Body of pancreas (tissue), 4 donors: ENCODE data around the gene SPTSSB.

Experiments
- POLR2A ChIP-seq, 3 donors: fragments of 450-650 bp; IDR thresholded peaks; one replicate each; pipeline ENCODE4 v1.6.1; 2016; ENCODE audit warnings: antibody characterized with exemption in 3 of 3, mild to moderate bottlenecking in 2 of 3
- TF ChIP-seq, protein P1 (sequence below), 7 experiments: fragments of 450-650 bp in 4 of 7; fragments of 200-600 bp in 3 of 7; sonication (generic) in 3 of 7; IDR thresholded peaks; one replicate each; pipeline ENCODE4 v1.5.1; 2016 to 2019; ENCODE audit warnings: antibody characterized with exemption in 7 of 7

DNA sequence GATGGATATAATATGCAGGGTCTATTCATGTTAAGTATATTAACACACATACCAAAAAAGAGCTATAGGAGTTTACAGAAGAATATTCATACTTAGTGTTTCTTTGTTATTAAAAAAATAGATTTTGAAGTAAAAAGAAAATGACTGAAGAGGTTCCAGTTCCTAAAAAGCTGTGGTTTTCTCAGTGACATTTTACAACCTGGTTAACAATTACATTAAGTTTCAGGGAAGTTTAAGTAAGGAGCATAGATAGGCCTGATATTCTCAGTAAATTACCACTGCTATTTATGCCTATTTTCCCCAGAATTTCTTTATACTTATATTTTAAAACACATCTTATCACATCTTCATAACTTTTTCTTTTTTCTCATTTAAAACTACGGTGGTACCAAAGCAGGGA, 43.6 kb upstream of the SPTSSB start:
- TF ChIP-seq POLR2A (IDR thresholded peaks at IDR 0.05) = no peak
- TF ChIP-seq, protein P1, sequence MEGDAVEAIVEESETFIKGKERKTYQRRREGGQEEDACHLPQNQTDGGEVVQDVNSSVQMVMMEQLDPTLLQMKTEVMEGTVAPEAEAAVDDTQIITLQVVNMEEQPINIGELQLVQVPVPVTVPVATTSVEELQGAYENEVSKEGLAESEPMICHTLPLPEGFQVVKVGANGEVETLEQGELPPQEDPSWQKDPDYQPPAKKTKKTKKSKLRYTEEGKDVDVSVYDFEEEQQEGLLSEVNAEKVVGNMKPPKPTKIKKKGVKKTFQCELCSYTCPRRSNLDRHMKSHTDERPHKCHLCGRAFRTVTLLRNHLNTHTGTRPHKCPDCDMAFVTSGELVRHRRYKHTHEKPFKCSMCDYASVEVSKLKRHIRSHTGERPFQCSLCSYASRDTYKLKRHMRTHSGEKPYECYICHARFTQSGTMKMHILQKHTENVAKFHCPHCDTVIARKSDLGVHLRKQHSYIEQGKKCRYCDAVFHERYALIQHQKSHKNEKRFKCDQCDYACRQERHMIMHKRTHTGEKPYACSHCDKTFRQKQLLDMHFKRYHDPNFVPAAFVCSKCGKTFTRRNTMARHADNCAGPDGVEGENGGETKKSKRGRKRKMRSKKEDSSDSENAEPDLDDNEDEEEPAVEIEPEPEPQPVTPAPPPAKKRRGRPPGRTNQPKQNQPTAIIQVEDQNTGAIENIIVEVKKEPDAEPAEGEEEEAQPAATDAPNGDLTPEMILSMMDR (IDR thresholded peaks at IDR 0.05) = no peak
